Transverse colon (tissue), 4 donors: ENCODE results near the gene SYNPO2. TPM values are rescaled to one million over a fixed set of nuclear protein-coding genes. Genes with fewer than 3 reads are reported as not detected.

Experiments
- DNase-seq: peaks from one replicate; pipeline ENCODE4 v3.0.0-alpha.2; 2019
- H3K27ac ChIP-seq, 4 donors: fragments of 200-600 bp; sonication (generic); 2 replicates each; pipeline ENCODE4 v1.5.1; 2016 to 2018; ENCODE audit warnings: inconsistent platforms in 4 of 4
- H3K27me3 ChIP-seq: fragments of 200-600 bp; sonication (generic); 2 replicates; pipeline ENCODE4 v1.5.1; 2017; ENCODE audit warnings: inconsistent platforms
- H3K36me3 ChIP-seq, 4 donors: fragments of 200-600 bp; sonication (generic); 2 replicates each; pipeline ENCODE4 v1.5.1; 2017 to 2019; ENCODE audit warnings: inconsistent platforms in 4 of 4
- H3K4me1 ChIP-seq, 4 donors: fragments of 200-600 bp; sonication (generic); 2 replicates each; pipeline ENCODE4 v1.5.1; 2017 to 2020; ENCODE audit warnings: inconsistent platforms in 4 of 4
- H3K4me3 ChIP-seq, 4 donors: fragments of 200-600 bp; sonication (generic); 1 replicate in 1 of 4; 2 replicates in 3 of 4; pipeline versions ENCODE4 v1.5.1 to v1.6.1; 2017 to 2019; ENCODE audit warnings: inconsistent platforms in 4 of 4
- H3K9me3 ChIP-seq, 2 donors: fragments of 200-600 bp; sonication (generic); 2 replicates each; pipeline ENCODE4 v1.5.1; 2017 to 2019; ENCODE audit warnings: inconsistent platforms in 2 of 2
- EP300 ChIP-seq: sonication (generic); formaldehyde crosslinking; IDR thresholded peaks from one replicate; pipeline ENCODE4 v1.6.1; 2017; ENCODE audit warnings: antibody characterized with exemption, low read depth
- POLR2A ChIP-seq: fragments of 450-650 bp; IDR thresholded peaks from one replicate; pipeline ENCODE4 v1.6.1; 2016; ENCODE audit warnings: antibody characterized with exemption, mild to moderate bottlenecking, moderate library complexity
- POLR2AphosphoS5 ChIP-seq, 3 donors: sonication (generic); formaldehyde crosslinking; IDR thresholded peaks; one replicate each; pipeline ENCODE4 v1.6.1; 2016; ENCODE audit warnings: antibody characterized with exemption in 3 of 3
- WGBS, 2 donors: methylation state at CpG; one replicate each; pipeline ENCODE4 v1.1.5; 2018; ENCODE audit warnings: low coverage in 1 of 2; 5-methylcytosine and 5-hydroxymethylcytosine counted together
- in situ Hi-C, 4 donors: fragments of 200-750 bp; cut with MboI; loops; one replicate each; pipeline versions ENCODE4 v1.15.0 to v1.15.1; 2017; ENCODE audit warnings: low sequenced_read_pairs in 3 of 4, low pct_ligation_motif_present in 1 of 4, low pct_unique_long_range_greater_than_20kb in 1 of 4
- intact Hi-C: fragments of 100-400 bp; cut with DNase I; formaldehyde crosslinking; loops from one replicate; pipeline ENCODE4 v1.15.1; 2023; ENCODE audit warnings: low total_unique reads
- total RNA-seq, 4 donors: library from RNA; depleted of rRNA; stranded (reverse); fragments of >200 nt; gene quantifications; one replicate each; pipeline ENCODE4 v1.1.0, GENCODE V29; 2016
- TF ChIP-seq, protein P1 (sequence below), 5 experiments: fragments of 200-600 bp in 3 of 5; fragments of 450-650 bp in 2 of 5; sonication (generic) in 3 of 5; IDR thresholded peaks; 1 replicate in 2 of 5; 2 replicates in 3 of 5; pipeline ENCODE4 v1.5.1; 2016 to 2017; ENCODE audit warnings: antibody characterized with exemption in 5 of 5, inconsistent platforms in 3 of 5, mild to moderate bottlenecking in 2 of 5, moderate library complexity in 1 of 5

The SYNPO2 gene
- total RNA-seq, 4 donors from 2014 or later = 99.7 to 400 (median 145) TPM

DNA sequence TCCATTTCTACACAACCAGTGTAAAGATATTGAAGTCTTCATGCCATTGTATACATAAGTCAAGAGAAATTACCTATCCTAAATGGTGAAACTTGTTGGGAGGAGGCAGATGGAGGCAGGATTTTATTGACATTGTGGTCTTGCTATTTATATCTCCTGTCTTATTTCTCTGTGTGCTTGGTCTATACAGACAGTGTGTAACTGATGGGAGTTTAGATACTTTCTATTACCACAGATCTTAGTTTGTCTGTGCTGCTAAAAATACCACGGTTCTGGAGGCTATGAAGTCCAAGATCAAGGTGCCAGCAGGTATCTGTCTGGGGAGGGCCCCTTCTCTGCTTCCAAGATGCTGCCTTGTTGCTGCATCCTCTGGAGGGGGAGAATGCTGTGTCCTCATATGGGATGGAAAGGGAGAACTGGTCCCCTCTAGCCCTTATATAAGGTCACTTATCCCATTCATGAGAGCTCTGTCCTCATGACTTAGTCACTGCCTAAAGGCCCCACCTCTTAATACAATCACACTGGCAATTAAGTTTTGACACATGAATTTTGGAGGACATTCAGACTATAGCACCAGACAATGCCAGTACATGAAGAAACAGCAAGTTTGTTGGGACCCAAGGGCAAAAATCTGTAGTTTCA, 62.4 kb downstream of the SYNPO2 start:
- in situ Hi-C loops (no loop called here), intact Hi-C loops (no loop called here)
- whole genome bisulfite sequencing, 2 donors = 24% methylated on average over 1 of the region's 1 CpG; no CpG with 5 or more reads in 1 of the 2 donors
- peak overlapping the region in 3 of 4 donors; percentile 4 to 52 (median 10) for H3K27ac ChIP-seq
- H3K4me1 ChIP-seq = peaks cover 3 to 36% (median 5%) of the 10 kb centered on the region in 4 donors
- no peak for DNase-seq
- H3K9me3 ChIP-seq = no peaks in the 10 kb centered on the region
- no peak overlapping the region for H3K4me3 ChIP-seq
- no peaks in the 10 kb centered on the region for H3K36me3 ChIP-seq
- no peaks in the 10 kb centered on the region for H3K27me3 ChIP-seq
- no peak for TF ChIP-seq POLR2A
- TF ChIP-seq, protein P1, sequence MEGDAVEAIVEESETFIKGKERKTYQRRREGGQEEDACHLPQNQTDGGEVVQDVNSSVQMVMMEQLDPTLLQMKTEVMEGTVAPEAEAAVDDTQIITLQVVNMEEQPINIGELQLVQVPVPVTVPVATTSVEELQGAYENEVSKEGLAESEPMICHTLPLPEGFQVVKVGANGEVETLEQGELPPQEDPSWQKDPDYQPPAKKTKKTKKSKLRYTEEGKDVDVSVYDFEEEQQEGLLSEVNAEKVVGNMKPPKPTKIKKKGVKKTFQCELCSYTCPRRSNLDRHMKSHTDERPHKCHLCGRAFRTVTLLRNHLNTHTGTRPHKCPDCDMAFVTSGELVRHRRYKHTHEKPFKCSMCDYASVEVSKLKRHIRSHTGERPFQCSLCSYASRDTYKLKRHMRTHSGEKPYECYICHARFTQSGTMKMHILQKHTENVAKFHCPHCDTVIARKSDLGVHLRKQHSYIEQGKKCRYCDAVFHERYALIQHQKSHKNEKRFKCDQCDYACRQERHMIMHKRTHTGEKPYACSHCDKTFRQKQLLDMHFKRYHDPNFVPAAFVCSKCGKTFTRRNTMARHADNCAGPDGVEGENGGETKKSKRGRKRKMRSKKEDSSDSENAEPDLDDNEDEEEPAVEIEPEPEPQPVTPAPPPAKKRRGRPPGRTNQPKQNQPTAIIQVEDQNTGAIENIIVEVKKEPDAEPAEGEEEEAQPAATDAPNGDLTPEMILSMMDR (IDR thresholded peaks at IDR 0.05) = no peak
- TF ChIP-seq POLR2AphosphoS5 (IDR thresholded peaks at IDR 0.05) = no peak
- no peak for TF ChIP-seq EP300

DNA sequence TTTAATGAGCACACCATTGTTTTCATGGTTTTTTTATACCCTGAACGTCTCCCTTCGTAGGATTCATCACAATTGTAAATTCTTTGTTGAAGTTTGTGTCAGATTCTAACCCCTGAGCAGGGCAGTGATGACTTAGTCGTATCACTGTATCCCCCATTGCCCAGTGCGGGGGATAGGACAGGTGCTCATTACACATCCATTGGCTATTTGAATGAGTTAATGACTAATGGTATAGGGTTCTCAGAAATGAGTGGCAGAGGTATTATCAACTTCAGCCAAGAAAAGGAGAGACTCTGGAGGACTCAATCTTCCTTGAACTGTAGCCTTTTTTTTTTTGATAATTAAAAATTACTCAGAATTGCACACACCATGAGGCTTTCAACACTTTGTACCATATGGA, 64.6 kb downstream of the SYNPO2 start:
- in situ Hi-C loops = no loop called here
- Histone ChIP-seq H3K36me3 (no peaks in the 10 kb centered on the region), H3K27ac (peak overlapping the region in 3 of 4 donors; percentile 57 to 73 (median 66)), H3K4me1 (peaks cover 3 to 25% (median 6%) of the 10 kb centered on the region in 4 donors), H3K4me3 (no peak overlapping the region), H3K27me3 (no peaks in the 10 kb centered on the region), H3K9me3 (no peaks in the 10 kb centered on the region)
- DNase-seq = no peak
- intact Hi-C loops = no loop called here
- WGBS, 2 donors = 47 to 50% methylated on average over 4 of the region's 4 CpGs
- TF ChIP-seq POLR2AphosphoS5 (IDR thresholded peaks at IDR 0.05) (no peak), POLR2A (no peak), EP300 (no peak)
- TF ChIP-seq, protein P1 (IDR thresholded peaks at IDR 0.05) = no peak

GRCh38 chr4:118954246-118954645, 65.6 kb downstream of the SYNPO2 start:
- no peak for TF ChIP-seq EP300
- TF ChIP-seq, protein P1 (IDR thresholded peaks at IDR 0.05) = no peak
- TF ChIP-seq POLR2AphosphoS5 (IDR thresholded peaks at IDR 0.05) = no peak
- TF ChIP-seq POLR2A = no peak
- H3K36me3 ChIP-seq = no peaks in the 10 kb centered on the region
- H3K4me1 ChIP-seq = peaks cover 3 to 27% (median 6%) of the 10 kb centered on the region in 4 donors
- no peaks in the 10 kb centered on the region for H3K9me3 ChIP-seq
- H3K27me3 ChIP-seq = no peaks in the 10 kb centered on the region
- no peak overlapping the region for H3K4me3 ChIP-seq
- WGBS, 2 donors = 49 to 57% methylated on average over 2 of the region's 2 CpGs
- no peak for DNase-seq
- intact Hi-C loops (no loop called here), in situ Hi-C loops (no loop called here)
- peak overlapping the region; percentile 13 to 73 (median 62) for H3K27ac ChIP-seq

- no peak overlapping the region for H3K4me3 ChIP-seq
- no peak for DNase-seq
- peak overlapping the region; percentile 21 to 73 (median 62) for H3K27ac ChIP-seq
- TF ChIP-seq POLR2AphosphoS5 (IDR thresholded peaks at IDR 0.05) = peak in 1 of 3 donors; percentile 35
- no peak for TF ChIP-seq EP300
- H3K9me3 ChIP-seq = no peaks in the 10 kb centered on the region
- intact Hi-C loops = no loop called here
- 75 to 84% methylated on average over 1 to 3 of the region's 3 CpGs for WGBS, 2 donors
- H3K27me3 ChIP-seq = no peaks in the 10 kb centered on the region
- H3K4me1 ChIP-seq = peaks cover 3 to 30% (median 6%) of the 10 kb centered on the region in 4 donors
- in situ Hi-C loops = no loop called here
- no peaks in the 10 kb centered on the region for H3K36me3 ChIP-seq
Measured at GRCh38 chr4:118955515-118955914, 66.9 kb downstream of the SYNPO2 start.
